ENCODE data around the gene RXRA. TPM values are rescaled to one million over a fixed set of nuclear protein-coding genes. Genes with fewer than 3 reads are reported as not detected.

RXRA gene
- total and polyA plus RNA-seq, 2 of the 4 experiments (the other 2 are of a cell fraction): 7.5 to 17.9 TPM

DNA sequence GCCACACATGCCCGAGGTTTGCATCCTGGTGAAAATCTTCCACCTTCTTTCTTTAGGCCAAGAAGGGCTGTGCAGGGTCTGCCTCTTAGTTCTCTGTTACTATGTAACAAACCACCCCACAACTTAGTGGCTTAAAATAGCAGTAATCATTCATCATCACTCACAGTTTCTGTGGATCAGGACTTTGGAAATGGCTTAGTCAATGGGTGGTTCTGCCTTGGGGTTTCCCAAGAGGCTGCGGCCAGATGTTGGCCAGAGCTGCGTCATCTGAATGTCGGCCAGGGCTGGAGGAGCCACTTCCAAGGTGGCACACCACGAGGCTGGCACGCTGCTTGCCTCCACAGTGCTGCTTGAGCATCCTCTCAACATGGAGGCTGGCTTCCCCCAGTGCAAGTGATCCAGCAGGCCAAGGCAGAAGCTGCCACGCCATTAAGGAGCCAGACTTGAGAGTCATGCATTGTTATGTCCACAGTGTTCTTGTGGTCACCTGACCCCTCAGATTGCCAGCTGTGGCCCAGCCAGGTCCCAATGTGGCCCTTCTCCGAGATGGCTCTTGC lies 135.2 kb downstream of the RXRA start:
- no peak overlapping the region for H2BK20ac ChIP-seq (ENCODE audit: low read depth, low read length)
- no peak overlapping the region for H3K27ac ChIP-seq (ENCODE audit: insufficient read depth, low read length)
- H3K9me3 ChIP-seq (ENCODE audit: control insufficient read depth, insufficient read depth, low read length): peaks cover 5% of the 10 kb centered on the region; the same call in 1 of the 2 replicates
- no peak overlapping the region for H2AK5ac ChIP-seq (ENCODE audit: low read depth, low read length)
- no peak overlapping the region for H3K18ac ChIP-seq (ENCODE audit: low read depth, low read length)
- ATAC-seq (ENCODE audit: low read depth) (no peak), DNase-seq (no peak)
- no peak overlapping the region for H3K23ac ChIP-seq (ENCODE audit: low read depth, low read length)
- peaks cover 11% of the 10 kb centered on the region for H3K9me1 ChIP-seq (ENCODE audit: insufficient read depth, low read length)
- intact Hi-C loops (cut with micrococcal nuclease) (no loop called here), in situ Hi-C loops (cut with MboI; ENCODE audit: low sequenced_read_pairs) (no loop called here), dilution Hi-C loops (cut with HindIII; ENCODE audit: low sequenced_read_pairs, unreplicated experiment) (no loop called here)
- H4K8ac ChIP-seq (ENCODE audit: low read depth in 2 of 2, low read length in 2 of 2): no peak overlapping the region
- POLR2A ChIA-PET (ENCODE audit: unreplicated experiment): no interaction called here
- BruUV-seq (replicated peaks): no TSS peak
- TF ChIP-seq BHLHE40 (IDR thresholded peaks at IDR 0.05; ENCODE audit: low read depth, low read length): no peak
- TF ChIP-seq RCOR1 (IDR thresholded peaks at IDR 0.05; ENCODE audit: insufficient replicate concordance, low read length): no peak
- TF ChIP-seq, protein P1, sequence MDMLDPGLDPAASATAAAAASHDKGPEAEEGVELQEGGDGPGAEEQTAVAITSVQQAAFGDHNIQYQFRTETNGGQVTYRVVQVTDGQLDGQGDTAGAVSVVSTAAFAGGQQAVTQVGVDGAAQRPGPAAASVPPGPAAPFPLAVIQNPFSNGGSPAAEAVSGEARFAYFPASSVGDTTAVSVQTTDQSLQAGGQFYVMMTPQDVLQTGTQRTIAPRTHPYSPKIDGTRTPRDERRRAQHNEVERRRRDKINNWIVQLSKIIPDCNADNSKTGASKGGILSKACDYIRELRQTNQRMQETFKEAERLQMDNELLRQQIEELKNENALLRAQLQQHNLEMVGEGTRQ (IDR thresholded peaks at IDR 0.05; ENCODE audit: low read depth, low read length): no peak
- TF ChIP-seq NFE2L2 (IDR thresholded peaks at IDR 0.05; ENCODE audit: low read depth, low read length): no peak
- TF ChIP-seq MAZ (IDR thresholded peaks at IDR 0.05; ENCODE audit: borderline replicate concordance, low read depth, low read length): no peak
- TF ChIP-seq CHD1 (IDR thresholded peaks at IDR 0.05; ENCODE audit: low read depth, low read length): no peak
- TF ChIP-seq RAD21 (IDR thresholded peaks at IDR 0.05; ENCODE audit: low read length): no peak
- TF ChIP-seq RFX5 (IDR thresholded peaks at IDR 0.05; ENCODE audit: low read depth, low read length): no peak
- TF ChIP-seq POLR2A (IDR thresholded peaks at IDR 0.05; ENCODE audit: low read depth, low read length): no peak
- TF ChIP-seq FOS (IDR thresholded peaks at IDR 0.05; ENCODE audit: low read depth, low read length): no peak
- no peak for TF ChIP-seq MAFK (IDR thresholded peaks at IDR 0.05; ENCODE audit: low read depth, low read length)
- TF ChIP-seq, protein P2, sequence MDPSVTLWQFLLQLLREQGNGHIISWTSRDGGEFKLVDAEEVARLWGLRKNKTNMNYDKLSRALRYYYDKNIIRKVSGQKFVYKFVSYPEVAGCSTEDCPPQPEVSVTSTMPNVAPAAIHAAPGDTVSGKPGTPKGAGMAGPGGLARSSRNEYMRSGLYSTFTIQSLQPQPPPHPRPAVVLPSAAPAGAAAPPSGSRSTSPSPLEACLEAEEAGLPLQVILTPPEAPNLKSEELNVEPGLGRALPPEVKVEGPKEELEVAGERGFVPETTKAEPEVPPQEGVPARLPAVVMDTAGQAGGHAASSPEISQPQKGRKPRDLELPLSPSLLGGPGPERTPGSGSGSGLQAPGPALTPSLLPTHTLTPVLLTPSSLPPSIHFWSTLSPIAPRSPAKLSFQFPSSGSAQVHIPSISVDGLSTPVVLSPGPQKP (IDR thresholded peaks at IDR 0.05; ENCODE audit: borderline replicate concordance, low read depth, low read length): no peak
- TF ChIP-seq SMC3 (IDR thresholded peaks at IDR 0.05; ENCODE audit: low read depth, low read length): no peak
- TF ChIP-seq MXI1 (IDR thresholded peaks at IDR 0.05; ENCODE audit: borderline replicate concordance, low read depth, low read length): no peak
- TF ChIP-seq, protein P3, sequence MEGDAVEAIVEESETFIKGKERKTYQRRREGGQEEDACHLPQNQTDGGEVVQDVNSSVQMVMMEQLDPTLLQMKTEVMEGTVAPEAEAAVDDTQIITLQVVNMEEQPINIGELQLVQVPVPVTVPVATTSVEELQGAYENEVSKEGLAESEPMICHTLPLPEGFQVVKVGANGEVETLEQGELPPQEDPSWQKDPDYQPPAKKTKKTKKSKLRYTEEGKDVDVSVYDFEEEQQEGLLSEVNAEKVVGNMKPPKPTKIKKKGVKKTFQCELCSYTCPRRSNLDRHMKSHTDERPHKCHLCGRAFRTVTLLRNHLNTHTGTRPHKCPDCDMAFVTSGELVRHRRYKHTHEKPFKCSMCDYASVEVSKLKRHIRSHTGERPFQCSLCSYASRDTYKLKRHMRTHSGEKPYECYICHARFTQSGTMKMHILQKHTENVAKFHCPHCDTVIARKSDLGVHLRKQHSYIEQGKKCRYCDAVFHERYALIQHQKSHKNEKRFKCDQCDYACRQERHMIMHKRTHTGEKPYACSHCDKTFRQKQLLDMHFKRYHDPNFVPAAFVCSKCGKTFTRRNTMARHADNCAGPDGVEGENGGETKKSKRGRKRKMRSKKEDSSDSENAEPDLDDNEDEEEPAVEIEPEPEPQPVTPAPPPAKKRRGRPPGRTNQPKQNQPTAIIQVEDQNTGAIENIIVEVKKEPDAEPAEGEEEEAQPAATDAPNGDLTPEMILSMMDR (conservative IDR thresholded peaks at IDR 0.05; ENCODE audit: low read depth, low read length): no peak
- TF ChIP-seq CEBPB (IDR thresholded peaks at IDR 0.05; ENCODE audit: low read depth, low read length): no peak
- no peaks in the 10 kb centered on the region for H3K36me3 ChIP-seq (ENCODE audit: control insufficient read depth, insufficient read depth, low read length)
- no peak overlapping the region for H3K56ac ChIP-seq (ENCODE audit: extremely low read depth, insufficient read depth, low read length)
- no peak overlapping the region for H3K4me3 ChIP-seq (ENCODE audit: insufficient read depth, low read depth, low read length)
- no peak overlapping the region for H2BK120ac ChIP-seq (ENCODE audit: low read depth, low read length)
- H4K20me1 ChIP-seq (ENCODE audit: insufficient read depth, low read length): no peaks in the 10 kb centered on the region
- WGBS, 2 experiments (ENCODE audit: extremely low coverage in 2 of 2, insufficient read length in 1 of 2): 77% methylated on average over 3 of the region's 8 CpGs; no CpG with 5 or more reads in 1 of the 2 experiments
- CTCF ChIA-PET: no interaction called here
- no peak overlapping the region for H2BK5ac ChIP-seq (ENCODE audit: low read depth, low read length, poor library complexity, severe bottlenecking)
- H3K9ac ChIP-seq (ENCODE audit: low read depth, low read length): no peak overlapping the region
- H3K79me1 ChIP-seq (ENCODE audit: low read depth in 1 of 2, low read length in 2 of 2): peaks cover 0 to 15% of the 10 kb centered on the region in 2 experiments; a peak in 1 of 4 replicates
- H3K4me1 ChIP-seq (ENCODE audit: control insufficient read depth, insufficient read depth, low read length): peaks cover 21% of the 10 kb centered on the region
- H2BK15ac ChIP-seq (ENCODE audit: low read depth, low read length): no peak overlapping the region
- no peak overlapping the region for H3K14ac ChIP-seq (replicated peaks; ENCODE audit: low read depth, low read length)
- H4K5ac ChIP-seq (ENCODE audit: low read depth, low read length): no peak overlapping the region
- no peak overlapping the region for H3K4me2 ChIP-seq (ENCODE audit: low read depth, low read length)
- no peaks in the 10 kb centered on the region for H3K27me3 ChIP-seq (ENCODE audit: control insufficient read depth, insufficient read depth, low read length)
- H2AFZ ChIP-seq (replicated peaks; ENCODE audit: low read length, poor library complexity): no peak overlapping the region
- no peak overlapping the region for H4K91ac ChIP-seq (ENCODE audit: insufficient read depth, low read depth, low read length)
- no peak overlapping the region for H2AK9ac ChIP-seq (replicated peaks; ENCODE audit: low read depth, low read length, poor library complexity)
- H3K4ac ChIP-seq (ENCODE audit: low read depth, low read length): no peak overlapping the region
